GM23338 (cell line): ENCODE results near the gene LPO. TPM values are rescaled to one million over a fixed set of nuclear protein-coding genes. Genes with fewer than 3 reads are reported as not detected.
A peak's percentile ranks its signal among the peaks of the same experiment; 100 is the strongest.

ENCODE experiments used
- ATAC-seq: fragments of 200-7000 bp; cut with Tn5 transposase; 3 replicates; pipeline ENCODE4 v1.9.1; 2020
- DNase-seq: peaks from one replicate; pipeline ENCODE4 v3.0.0-alpha.2; 2015; ENCODE audit warnings: low spot score
- H2AFZ ChIP-seq: fragments of 200-600 bp; sonication (generic); 2 replicates; pipeline ENCODE4 v1.8.0; 2016; ENCODE audit warnings: antibody characterized with exemption, mild to moderate bottlenecking, moderate library complexity
- H3F3A ChIP-seq: fragments of 200-600 bp; sonication (generic); replicated peaks from 2 replicates; pipeline ENCODE4 v1.8.0; 2017; ENCODE audit warnings: antibody characterized with exemption, mixed run types, low read depth
- H3K27ac ChIP-seq: fragments of 200-600 bp; sonication (generic); 2 replicates; pipeline ENCODE4 v1.6.1; 2016; ENCODE audit warnings: low read depth
- H3K27me3 ChIP-seq: fragments of 200-600 bp; sonication (generic); 2 replicates; pipeline ENCODE4 v1.8.0; 2016; ENCODE audit warnings: mild to moderate bottlenecking, mixed run types, moderate library complexity; ENCODE audit not compliant: insufficient read depth
- H3K36me3 ChIP-seq: fragments of 200-600 bp; sonication (generic); 2 replicates; pipeline ENCODE4 v1.8.0; 2016; ENCODE audit warnings: mild to moderate bottlenecking; ENCODE audit not compliant: insufficient read depth
- H3K4me1 ChIP-seq: fragments of 200-600 bp; sonication (generic); 2 replicates; pipeline ENCODE4 v1.8.0; 2016; ENCODE audit warnings: mild to moderate bottlenecking, moderate library complexity; ENCODE audit not compliant: insufficient read depth
- H3K4me2 ChIP-seq: fragments of 200-600 bp; sonication (generic); 2 replicates; pipeline ENCODE4 v1.7.1; 2017; ENCODE audit warnings: mixed run types
- H3K4me3 ChIP-seq: fragments of 200-600 bp; sonication (generic); 2 replicates; pipeline ENCODE4 v1.6.1; 2016; ENCODE audit warnings: mixed run types
- H3K79me2 ChIP-seq: fragments of 200-600 bp; sonication (generic); replicated peaks from 2 replicates; pipeline ENCODE4 v1.8.0; 2017; ENCODE audit warnings: mild to moderate bottlenecking; ENCODE audit not compliant: insufficient read depth
- H3K9me2 ChIP-seq: fragments of 200-600 bp; sonication (generic); 2 replicates; pipeline ENCODE4 v1.8.0; 2017; ENCODE audit not compliant: insufficient read depth
- H4K20me1 ChIP-seq: fragments of 200-600 bp; sonication (generic); replicated peaks from 2 replicates; pipeline ENCODE4 v1.8.0; 2017; ENCODE audit warnings: mild to moderate bottlenecking; ENCODE audit not compliant: insufficient read depth
- H3K27ac Mint-ChIP-seq: 2 replicates; pipeline ENCODE4 v1.8.0; 2020; ENCODE audit warnings: inconsistent platforms, mild to moderate bottlenecking, moderate library complexity, mixed read lengths
- H3K27me3 Mint-ChIP-seq: 3 replicates; pipeline ENCODE4 v1.8.0; 2022; ENCODE audit warnings: low read depth, mild to moderate bottlenecking, moderate library complexity, mixed read lengths, inconsistent platforms; ENCODE audit not compliant: insufficient read depth, poor library complexity
- H3K36me3 Mint-ChIP-seq: 3 replicates; pipeline ENCODE4 v1.8.0; 2021; ENCODE audit warnings: low read depth, mild to moderate bottlenecking, inconsistent platforms, moderate library complexity, mixed read lengths
- H3K4me1 Mint-ChIP-seq: 3 replicates; pipeline ENCODE4 v1.8.0; 2020; ENCODE audit warnings: mild to moderate bottlenecking, inconsistent platforms, mixed read lengths
- H3K4me3 Mint-ChIP-seq: 3 replicates; pipeline ENCODE4 v1.8.0; 2021; ENCODE audit warnings: moderate library complexity, mild to moderate bottlenecking, inconsistent platforms, mixed read lengths
- H3K9me3 Mint-ChIP-seq: 3 replicates; pipeline ENCODE4 v1.8.0; 2020; ENCODE audit warnings: moderate library complexity, mild to moderate bottlenecking, inconsistent platforms, mixed read lengths
- CREB1 ChIP-seq: fragments of 250-450 bp; sonication (Bioruptor Pico); IDR thresholded peaks from 2 replicates; pipeline ENCODE4 v1.5.0; 2020; ENCODE audit warnings: low read depth, mild to moderate bottlenecking, moderate library complexity
- CTCF ChIP-seq, 2 experiments: fragments of 200-600 bp in 1 of 2; sonication (generic) in 1 of 2; conservative IDR thresholded peaks; 2 replicates each; pipeline versions ENCODE4 v1.5.1 to v1.6.1; 2016 to 2017; ENCODE audit warnings: antibody characterized with exemption in 2 of 2, low read depth in 2 of 2, mild to moderate bottlenecking in 2 of 2, moderate library complexity in 1 of 2
- ETS1 ChIP-seq: IDR thresholded peaks from 2 replicates; pipeline ENCODE4 v1.6.1; 2016; ENCODE audit warnings: antibody characterized with exemption
- EZH2 ChIP-seq: fragments of 200-600 bp; sonication (generic); IDR thresholded peaks from one replicate; pipeline ENCODE4 v1.8.0; 2017; ENCODE audit warnings: antibody characterized with exemption, mild to moderate bottlenecking, low read depth; ENCODE audit not compliant: unreplicated experiment
- EZH2phosphoT487 ChIP-seq: fragments of 200-600 bp; sonication (generic); IDR thresholded peaks from one replicate; pipeline ENCODE4 v1.8.1; 2018; ENCODE audit warnings: antibody characterized with exemption; ENCODE audit not compliant: unreplicated experiment
- JUNB ChIP-seq: IDR thresholded peaks from one replicate; pipeline ENCODE4 v1.6.1; 2016; ENCODE audit warnings: antibody characterized with exemption; ENCODE audit not compliant: unreplicated experiment
- NANOG ChIP-seq: IDR thresholded peaks from 2 replicates; pipeline ENCODE4 v1.6.1; 2016; ENCODE audit warnings: antibody characterized with exemption, borderline replicate concordance
- POLR2AphosphoS5 ChIP-seq: IDR thresholded peaks from 2 replicates; pipeline ENCODE4 v1.6.1; 2016; ENCODE audit warnings: antibody characterized with exemption, low read depth
- REST ChIP-seq: IDR thresholded peaks from one replicate; pipeline ENCODE4 v1.6.1; 2018; ENCODE audit warnings: antibody characterized with exemption; ENCODE audit not compliant: unreplicated experiment
- STAT1 ChIP-seq: IDR thresholded peaks from one replicate; pipeline ENCODE4 v1.6.1; 2016; ENCODE audit warnings: antibody characterized with exemption; ENCODE audit not compliant: unreplicated experiment
- ZNF114 ChIP-seq: fragments of 250-450 bp; sonication (Bioruptor Pico); IDR thresholded peaks from 2 replicates; pipeline ENCODE4 v1.5.0; 2020; ENCODE audit warnings: mild to moderate bottlenecking, moderate library complexity
- ZNF331 ChIP-seq: fragments of 250-450 bp; sonication (Bioruptor Pico); IDR thresholded peaks from 2 replicates; pipeline ENCODE4 v1.5.0; 2020; ENCODE audit warnings: low read depth, mild to moderate bottlenecking, moderate library complexity
- ZNF462 ChIP-seq: fragments of 250-450 bp; sonication (Bioruptor Pico); IDR thresholded peaks from 2 replicates; pipeline ENCODE4 v1.5.0; 2020; ENCODE audit warnings: mild to moderate bottlenecking, moderate library complexity
- polyA plus RNA-seq: library from polyadenylated mRNA; unstranded; fragments of >200 nt; fragmentation: Nextera tagmentation; extraction: Ambion mirVana; gene quantifications from 2 replicates; pipeline ENCODE4 v1.2.1, GENCODE V29; 2016
- total RNA-seq: library from RNA; depleted of rRNA; stranded (reverse); fragments of >200 nt; shearing (Covaris generic); gene quantifications from 2 replicates; pipeline ENCODE4 v1.2.3, GENCODE V29; 2014

The LPO gene
- total and polyA plus RNA-seq, 2 experiments from 2014 or later = 0.13 to 0.35 TPM

GRCh38 chr17:58219789-58220183, 18.6 kb upstream of the LPO start:
- H3K27me3 Mint-ChIP-seq = peaks cover 7% of the 10 kb centered on the region
- Histone ChIP-seq H2AFZ (peak overlapping the region; percentile 98), H3K36me3 (no peaks in the 10 kb centered on the region), H3K79me2 (no peaks in the 10 kb centered on the region), H3K9me2 (no peaks in the 10 kb centered on the region), H4K20me1 (no peaks in the 10 kb centered on the region), H3K4me3 (peak overlapping the region; percentile 86), H3K27me3 (no peaks in the 10 kb centered on the region; the same call in 1 of the 2 replicates), H3K4me1 (peaks cover 8% of the 10 kb centered on the region), H3F3A (0 out of 2 replicates have a peak, but pooled peaks cover 3% of the 10 kb centered on the region), H3K4me2 (peak overlapping the region; percentile 77), H3K27ac (no peak overlapping the region)
- H3K4me1 Mint-ChIP-seq = peaks cover 4% of the 10 kb centered on the region; the same call in 2 of the 3 replicates
- ATAC-seq = no peak
- peaks cover 12% of the 10 kb centered on the region for H3K36me3 Mint-ChIP-seq
- H3K9me3 Mint-ChIP-seq = no peaks in the 10 kb centered on the region
- no peak for TF ChIP-seq CREB1 (CRISPR knock-in tag)
- TF ChIP-seq ZNF462 (CRISPR knock-in tag) = no peak
- no peak for TF ChIP-seq REST
- no peak for TF ChIP-seq POLR2AphosphoS5
- no peak for TF ChIP-seq STAT1
- TF ChIP-seq ETS1 = no peak
- no peak for TF ChIP-seq EZH2phosphoT487
- no peak for TF ChIP-seq JUNB
- no peak for TF ChIP-seq CTCF (conservative IDR thresholded peaks at IDR 0.05; ENCODE audit: low read depth in 2 of 2)
- TF ChIP-seq ZNF331 (CRISPR knock-in tag) = no peak
- TF ChIP-seq ZNF114 (CRISPR knock-in tag) = no peak
- no peak for TF ChIP-seq NANOG
- TF ChIP-seq EZH2 = no peak
- H3K27ac Mint-ChIP-seq = no peak overlapping the region; the same call in 1 of the 2 replicates
- DNase-seq = no peak
- peak overlapping the region; percentile 97 for H3K4me3 Mint-ChIP-seq
